H1 (cell line): ENCODE results near the gene ATG7. TPM values are rescaled to one million over a fixed set of nuclear protein-coding genes. Genes with fewer than 3 reads are reported as not detected.

ENCODE experiments used
- CTCF ChIA-PET: fragments of 300-600 bp; sonication (Branson Sonifier 250); formaldehyde crosslinking; loops from one replicate; lab custom pipeline; 2021; ENCODE audit not compliant: partially characterized antibody; lab: Charles Lee
- POLR2A ChIA-PET: fragments of 300-600 bp; sonication (Branson Sonifier 250); formaldehyde crosslinking; loops from one replicate; lab custom pipeline; 2021; ENCODE audit warnings: inconsistent platforms; ENCODE audit not compliant: partially characterized antibody; lab: Charles Lee
- DNase-seq, 2 experiments: peaks; one replicate each; pipeline versions ENCODE4 v3.0.0 to v3.0.0-alpha.2; 2010 to 2022; ENCODE audit warnings: low spot score in 2 of 2, low read depth in 1 of 2, mixed read lengths in 1 of 2
- FAIRE-seq: peaks from 2 replicates; lab custom pipeline; 2011; peaks lifted over from hg19 to GRCh38; lab: Jason Lieb, UNC
- H2AFZ ChIP-seq: 2 replicates; pipeline ENCODE4 v1.8.1; 2012; ENCODE audit warnings: low read length, inconsistent platforms
- H2AK5ac ChIP-seq: 2 replicates; pipeline ENCODE4 v1.6.1; 2013; ENCODE audit warnings: low read depth, low read length
- H2BK120ac ChIP-seq: replicated peaks from 2 replicates; pipeline ENCODE3; 2013; ENCODE audit warnings: low read depth, low read length, inconsistent platforms
- H2BK12ac ChIP-seq: 2 replicates; pipeline ENCODE4 v1.6.1; 2013; ENCODE audit warnings: low read depth, low read length
- H2BK15ac ChIP-seq: 2 replicates; pipeline ENCODE4 v1.6.1; 2013; ENCODE audit warnings: low read length
- H2BK20ac ChIP-seq: 2 replicates; pipeline ENCODE4 v1.6.1; 2013; ENCODE audit warnings: low read length
- H2BK5ac ChIP-seq: 2 replicates; pipeline ENCODE4 v1.6.1; 2013; ENCODE audit warnings: low read depth, low read length
- H3K14ac ChIP-seq: 2 replicates; pipeline ENCODE4 v1.6.1; 2013; ENCODE audit warnings: inconsistent platforms; ENCODE audit not compliant: insufficient read length
- H3K18ac ChIP-seq: 2 replicates; pipeline ENCODE4 v1.6.1; 2013; ENCODE audit warnings: low read length; ENCODE audit errors: extremely low read depth
- H3K23ac ChIP-seq: 2 replicates; pipeline ENCODE4 v1.6.1; 2013; ENCODE audit warnings: inconsistent platforms; ENCODE audit not compliant: insufficient read length
- H3K23me2 ChIP-seq: 2 replicates; pipeline ENCODE4 v1.6.1; 2013; ENCODE audit warnings: low read depth, low read length
- H3K27ac ChIP-seq: 2 replicates; pipeline ENCODE4 v1.6.1; 2011; ENCODE audit warnings: low read depth, low read length, inconsistent platforms
- H3K27me3 ChIP-seq, 4 experiments: replicated peaks in 1 of 4; 1 replicate in 1 of 4; 2 replicates in 3 of 4; pipeline versions ENCODE4 v1.6.1 to v1.8.1; 2011 to 2013; ENCODE audit warnings: low read length in 3 of 4, mild to moderate bottlenecking in 3 of 4, inconsistent platforms in 2 of 4, mixed read lengths in 2 of 4, moderate library complexity in 1 of 4; ENCODE audit not compliant: control insufficient read depth in 3 of 4, insufficient read depth in 3 of 4; ENCODE audit errors: extremely low read depth in 1 of 4
- H3K36me3 ChIP-seq, 4 experiments: 2 replicates each; pipeline versions ENCODE4 v1.6.1 to v1.8.1; 2011 to 2013; ENCODE audit warnings: mild to moderate bottlenecking in 4 of 4, low read length in 3 of 4, moderate library complexity in 2 of 4, control low read depth in 1 of 4, inconsistent platforms in 1 of 4; ENCODE audit not compliant: insufficient read depth in 4 of 4, control insufficient read depth in 2 of 4
- H3K4ac ChIP-seq: replicated peaks from 2 replicates; pipeline ENCODE3; 2013; ENCODE audit warnings: low read length, low read depth, mixed read lengths, inconsistent platforms; ENCODE audit not compliant: insufficient read length
- H3K4me1 ChIP-seq, 4 experiments: replicated peaks in 1 of 4; 1 replicate in 1 of 4; 2 replicates in 3 of 4; pipeline versions ENCODE4 v1.6.1 to v1.8.1; 2011 to 2013; ENCODE audit warnings: low read length in 3 of 4, inconsistent platforms in 2 of 4, mixed read lengths in 1 of 4; ENCODE audit not compliant: insufficient read depth in 4 of 4, control insufficient read depth in 3 of 4
- H3K4me2 ChIP-seq, 2 experiments: 2 replicates each; pipeline versions ENCODE4 v1.6.1 to v1.8.1; 2011 to 2013; ENCODE audit warnings: low read depth in 2 of 2, low read length in 2 of 2, control low read depth in 1 of 2, inconsistent platforms in 1 of 2, mild to moderate bottlenecking in 1 of 2; ENCODE audit not compliant: insufficient read depth in 1 of 2
- H3K4me3 ChIP-seq, 4 experiments: fragments of 200-600, 300-600 bp in 1 of 4; sonication (generic), shearing (Covaris generic), sonication (Bioruptor Twin) in 1 of 4; 2 replicates each; pipeline versions ENCODE4 v1.5.1 to v1.8.1; 2011 to 2016; ENCODE audit warnings: low read length in 4 of 4, low read depth in 3 of 4, control low read depth in 2 of 4, inconsistent platforms in 2 of 4, mild to moderate bottlenecking in 2 of 4, mixed read lengths in 1 of 4, moderate library complexity in 1 of 4; ENCODE audit not compliant: insufficient read depth in 2 of 4; ENCODE audit errors: extremely low read depth in 1 of 4
- H3K56ac ChIP-seq: replicated peaks from 2 replicates; pipeline ENCODE3; 2013; ENCODE audit warnings: low read depth, mild to moderate bottlenecking, mixed read lengths, low read length, inconsistent platforms; ENCODE audit not compliant: insufficient read length
- H3K79me1 ChIP-seq: 2 replicates; pipeline ENCODE4 v1.6.1; 2013; ENCODE audit warnings: low read depth, low read length, control low read depth
- H3K79me2 ChIP-seq, 2 experiments: 2 replicates each; pipeline versions ENCODE4 v1.6.1 to v1.8.1; 2012 to 2013; ENCODE audit warnings: low read length in 2 of 2, mild to moderate bottlenecking in 2 of 2, inconsistent platforms in 1 of 2; ENCODE audit not compliant: insufficient read depth in 2 of 2, control insufficient read depth in 1 of 2
- H3K9ac ChIP-seq, 4 experiments: replicated peaks in 1 of 4; 1 replicate in 1 of 4; 2 replicates in 3 of 4; pipeline versions ENCODE4 v1.6.1 to v1.8.1; 2011 to 2013; ENCODE audit warnings: low read depth in 3 of 4, low read length in 3 of 4, control low read depth in 2 of 4, mild to moderate bottlenecking in 2 of 4, moderate library complexity in 2 of 4, inconsistent platforms in 1 of 4; ENCODE audit errors: extremely low read depth in 1 of 4
- H3K9me3 ChIP-seq, 2 experiments: 2 replicates each; pipeline versions ENCODE4 v1.6.1 to v1.8.1; 2012 to 2013; ENCODE audit warnings: mild to moderate bottlenecking in 2 of 2, moderate library complexity in 2 of 2, control low read depth in 1 of 2, inconsistent platforms in 1 of 2, low read depth in 1 of 2, low read length in 1 of 2, mixed read lengths in 1 of 2; ENCODE audit not compliant: insufficient read depth in 2 of 2
- H4K20me1 ChIP-seq, 2 experiments: replicated peaks in 1 of 2; 2 replicates each; pipeline versions ENCODE3 to v1.8.1; 2011 to 2013; ENCODE audit warnings: inconsistent platforms in 2 of 2, low read length in 2 of 2, mild to moderate bottlenecking in 1 of 2; ENCODE audit not compliant: insufficient read depth in 2 of 2, control insufficient read depth in 1 of 2
- H4K5ac ChIP-seq: 2 replicates; pipeline ENCODE4 v1.6.1; 2013; ENCODE audit warnings: low read length, low read depth, mixed read lengths, inconsistent platforms; ENCODE audit not compliant: insufficient read length
- H4K8ac ChIP-seq: 2 replicates; pipeline ENCODE4 v1.8.0; 2013; ENCODE audit warnings: mild to moderate bottlenecking, moderate library complexity, low read length, inconsistent platforms; ENCODE audit not compliant: insufficient read depth; ENCODE audit errors: extremely low read depth
- H4K91ac ChIP-seq: replicated peaks from 2 replicates; pipeline ENCODE3; 2013; ENCODE audit warnings: low read length, mixed read lengths, inconsistent platforms; ENCODE audit not compliant: insufficient read length
- ATF3 ChIP-seq: IDR thresholded peaks from 2 replicates; pipeline ENCODE4 v1.6.1; 2011; ENCODE audit warnings: low read depth, mild to moderate bottlenecking, low read length; ENCODE audit not compliant: insufficient read depth
- CTBP2 ChIP-seq: IDR thresholded peaks from 2 replicates; pipeline ENCODE4 v1.7.0; 2011; ENCODE audit warnings: borderline replicate concordance, mild to moderate bottlenecking, moderate library complexity, mixed read lengths, low read length; ENCODE audit not compliant: insufficient read depth, insufficient read length
- CTCF ChIP-seq, 3 experiments: IDR thresholded peaks; 1 replicate in 2 of 3; 2 replicates in 1 of 3; pipeline versions ENCODE4 v1.5.1 to v1.6.1; 2011; ENCODE audit warnings: low read length in 3 of 3, mild to moderate bottlenecking in 3 of 3, inconsistent platforms in 2 of 3, low read depth in 1 of 3, moderate library complexity in 1 of 3; ENCODE audit not compliant: insufficient read depth in 1 of 3; ENCODE audit errors: control extremely low read depth in 1 of 3
- E2F6 ChIP-seq: IDR thresholded peaks from 2 replicates; pipeline ENCODE4 v1.6.1; 2012; ENCODE audit warnings: inconsistent platforms
- EZH2 ChIP-seq: fragments of 200-600 bp; sonication (generic); IDR thresholded peaks from 2 replicates; pipeline ENCODE4 v1.7.1; 2012; ENCODE audit warnings: low read depth, mild to moderate bottlenecking, moderate library complexity, low read length, inconsistent platforms; ENCODE audit not compliant: severe bottlenecking
- KDM5A ChIP-seq: fragments of 200-600 bp; IDR thresholded peaks from 2 replicates; pipeline ENCODE4 v1.7.1; 2012; ENCODE audit warnings: mild to moderate bottlenecking, low read length, inconsistent platforms, mixed read lengths
- MAFK ChIP-seq: IDR thresholded peaks from 2 replicates; pipeline ENCODE4 v1.6.1; 2012; ENCODE audit warnings: low read depth, mild to moderate bottlenecking, improper control_type of control experiment, low read length
- TAF7 ChIP-seq: optimal IDR thresholded peaks from 2 replicates; pipeline ENCODE3; 2011; ENCODE audit warnings: low read depth, mild to moderate bottlenecking, inconsistent platforms, low read length, moderate library complexity, borderline replicate concordance
- YY1 ChIP-seq: IDR thresholded peaks from 2 replicates; pipeline ENCODE4 v1.6.1; 2011; ENCODE audit warnings: low read depth, mild to moderate bottlenecking, low read length
- WGBS, 2 experiments: shearing (Covaris generic) in 1 of 2; methylation state at CpG; one replicate each; pipeline versions ENCODE4 v1.1.6 to v1.1.7; 2013 to 2015; ENCODE audit warnings: low lambda C conversion rate in 2 of 2, mixed read lengths in 2 of 2, inconsistent platforms in 1 of 2, low coverage in 1 of 2, missing lambda C conversion rate in 1 of 2; ENCODE audit not compliant: insufficient replicate concordance in 2 of 2, insufficient coverage in 1 of 2, insufficient read length in 1 of 2; ENCODE audit errors: extremely low coverage in 1 of 2, missing lambda C conversion rate in 1 of 2; 5-methylcytosine and 5-hydroxymethylcytosine counted together
- polyA plus RNA-seq, 7 experiments: library from polyadenylated mRNA; depleted of rRNA in 3 of 7; stranded (reverse) in 5 of 7; unstranded in 2 of 7; fragments of >200 nt in 5 of 7; fragments of 200-250 nt in 2 of 7; gene quantifications; 1 replicate in 5 of 7; 2 replicates in 1 of 7; 4 replicates in 1 of 7; pipeline versions ENCODE4 v1.2.1 to v1.2.3, GENCODE V29; 2011 to 2013; ENCODE audit warnings: missing spikeins in 2 of 7, mixed read lengths in 2 of 7
- total RNA-seq: library from RNA; stranded (reverse); fragmentation: NEBNext Ultra II Directional; extraction: Animal tissue kit (Norgen Biotek cat#: 25700); gene quantifications from 2 replicates; pipeline ENCODE4 v1.2.1, GENCODE V29; 2021

The ATG7 gene
- total and polyA plus RNA-seq, 2 of the 8 experiments (the other 6 are each of a cell fraction or from before 2014, with no cell fraction given) = 15.0 to 19.1 TPM

- Histone ChIP-seq H2AK5ac (no peak overlapping the region), H2BK20ac (no peak overlapping the region), H2BK5ac (no peak overlapping the region), H3K9me3 (no peaks in the 10 kb centered on the region), H3K4me3 (no peak overlapping the region), H3K18ac (no peak overlapping the region), H3K4me1 (peaks cover 14 to 31% (median 28%) of the 10 kb centered on the region in 4 experiments), H4K5ac (no peak overlapping the region), H2BK12ac (no peak overlapping the region), H3K14ac (no peak overlapping the region), H3K9ac (no peak overlapping the region), H3K4ac (no peak overlapping the region), H3K27me3 (no peaks in the 10 kb centered on the region), H4K20me1 (peaks cover 10 to 15% of the 10 kb centered on the region in 2 experiments), H4K8ac (no peak overlapping the region), H3K36me3 (peaks cover 0 to 10% (median 5%) of the 10 kb centered on the region in 4 experiments; a peak in 3 of 8 replicates), H2BK120ac (no peak overlapping the region), H2AFZ (no peak overlapping the region), H3K23ac (no peak overlapping the region), H3K23me2 (no peaks in the 10 kb centered on the region), H3K79me2 (peaks cover 6 to 68% of the 10 kb centered on the region in 2 experiments), H3K79me1 (peaks cover 15% of the 10 kb centered on the region; the same call in 1 of the 2 replicates), H3K4me2 (no peak overlapping the region), H4K91ac (no peak overlapping the region), H3K27ac (no peak overlapping the region), H3K56ac (no peak overlapping the region), H2BK15ac (no peak overlapping the region)
- FAIRE-seq (no peak), DNase-seq (no peak)
- ChIA-PET CTCF (interaction anchor here (0.9 to 1.1 kb wide), 2 partner anchors 10 to 140 kb away, joined by 3 to 5 read pairs; no protein-coding TSS in a partner anchor), POLR2A (no interaction called here)
- WGBS, 2 experiments = 89% methylated on average over 7 of the region's 7 CpGs; no CpG with 5 or more reads in 1 of the 2 experiments
- TF ChIP-seq E2F6 = no peak
- no peak for TF ChIP-seq EZH2
- no peak for TF ChIP-seq CTBP2
- TF ChIP-seq MAFK = no peak
- no peak for TF ChIP-seq ATF3
- TF ChIP-seq KDM5A = no peak
- TF ChIP-seq CTCF (IDR thresholded peaks at IDR 0.05; ENCODE audit: control extremely low read depth in 1 of 3, insufficient read depth in 1 of 3, low read depth in 1 of 3, low read length in 3 of 3) = no peak
- no peak for TF ChIP-seq YY1
- TF ChIP-seq TAF7 = no peak
Observed at GRCh38 chr3:11596387-11596786, 324.2 kb downstream of the ATG7 start.
